Upper lobe of left lung (tissue), 6 donors: ENCODE measurements around the gene ANKRD36. TPM values are rescaled to one million over a fixed set of nuclear protein-coding genes. Genes with fewer than 3 reads are reported as not detected.
A peak's percentile ranks its signal among the peaks of the same experiment; 100 is the strongest.
"Not testable (repeated sequence)": the region's sequence is repeated elsewhere in the genome, so short reads cannot be mapped to it uniquely, and the experiment has no call there.

Experiments
- ATAC-seq, 2 donors: fragments of 200-7000 bp; cut with Tn5 transposase; one replicate each; pipeline ENCODE4 v1.9.1; 2022; ENCODE audit warnings: mild to moderate bottlenecking in 2 of 2, moderate library complexity in 2 of 2; ENCODE audit not compliant: low FRiP score in 2 of 2
- DNase-seq, 2 donors: peaks; one replicate each; pipeline ENCODE4 v3.0.0-alpha.2; 2019 to 2020
- H3K27ac ChIP-seq, 4 donors: fragments of 200-600 bp; sonication (generic); one replicate each; pipeline ENCODE4 v1.5.1; 2016 to 2019
- H3K27me3 ChIP-seq, 4 donors: fragments of 200-600 bp; sonication (generic); one replicate each; pipeline ENCODE4 v1.5.1; 2017 to 2019
- H3K36me3 ChIP-seq, 4 donors: fragments of 200-600 bp; sonication (generic); one replicate each; pipeline ENCODE4 v1.5.1; 2016 to 2019
- H3K4me1 ChIP-seq, 4 donors: fragments of 200-600 bp; sonication (generic); one replicate each; pipeline ENCODE4 v1.5.1; 2018 to 2019
- H3K4me3 ChIP-seq, 4 donors: fragments of 200-600 bp; sonication (generic); one replicate each; pipeline ENCODE4 v1.5.1; 2017 to 2019; ENCODE audit warnings: mild to moderate bottlenecking in 2 of 4, moderate library complexity in 1 of 4
- H3K9me3 ChIP-seq, 4 donors: fragments of 200-600 bp; sonication (generic); one replicate each; pipeline ENCODE4 v1.5.1; 2018 to 2019
- CTCF ChIP-seq, 6 experiments: fragments of 450-650 bp in 4 of 6; fragments of 200-600 bp in 2 of 6; sonication (generic) in 2 of 6; IDR thresholded peaks; one replicate each; pipeline ENCODE4 v1.5.1; 2016 to 2019; ENCODE audit warnings: antibody characterized with exemption in 6 of 6
- EP300 ChIP-seq, 4 donors: sonication (generic); formaldehyde crosslinking; IDR thresholded peaks; one replicate each; pipeline ENCODE4 v1.5.1; 2017; ENCODE audit warnings: antibody characterized with exemption in 4 of 4, control low read depth in 2 of 4
- POLR2A ChIP-seq, 4 donors: fragments of 450-650 bp; IDR thresholded peaks; one replicate each; pipeline ENCODE4 v1.5.1; 2016 to 2017; ENCODE audit warnings: antibody characterized with exemption in 4 of 4, mild to moderate bottlenecking in 2 of 4
- POLR2AphosphoS5 ChIP-seq, 2 donors: sonication (generic); formaldehyde crosslinking; IDR thresholded peaks; one replicate each; pipeline ENCODE4 v1.5.1; 2017; ENCODE audit warnings: antibody characterized with exemption in 2 of 2
- WGBS, 2 donors: methylation state at CpG; one replicate each; pipeline ENCODE4 v1.1.5; 2017 to 2018; 5-methylcytosine and 5-hydroxymethylcytosine counted together
- total RNA-seq, 6 donors: library from RNA; depleted of rRNA in 4 of 6; stranded (reverse); fragments of >200 nt in 4 of 6; gene quantifications; one replicate each; pipeline versions ENCODE4 v1.1.0 to v1.2.1, GENCODE V29; 2016 to 2021
- donor health status: DM: no; HTN: no; CAD: no; lungs with moderate emphysema.
- donor health status: DM: no; HTN: yes; CAD: no; lungs with severe emphysema.

Gene ANKRD36
- total RNA-seq, 6 donors from 2014 or later = 13.9 to 87.0 (median 33.9) TPM

- Histone ChIP-seq H3K4me1 (no peaks in the 10 kb centered on the region), H3K27ac (no peak overlapping the region), H3K27me3 (no peaks in the 10 kb centered on the region), H3K4me3 (no peak overlapping the region), H3K36me3 (peaks cover 5 to 22% (median 6%) of the 10 kb centered on the region in 4 donors), H3K9me3 (no peaks in the 10 kb centered on the region)
- no peak for TF ChIP-seq CTCF (IDR thresholded peaks at IDR 0.05)
- no peak for TF ChIP-seq POLR2A (IDR thresholded peaks at IDR 0.05)
- TF ChIP-seq EP300 (IDR thresholded peaks at IDR 0.05) = no peak
- no peak for TF ChIP-seq POLR2AphosphoS5 (IDR thresholded peaks at IDR 0.05)
- DNase-seq (no peak), ATAC-seq (no peak)
- WGBS, 2 donors = 93 to 94% methylated on average over 5 of the region's 5 CpGs
Observed at GRCh38 chr2:97210325-97210724, 97.4 kb downstream of the ANKRD36 start.

GRCh38 chr2:97215025-97215424 lies 102.1 kb downstream of the ANKRD36 start:
- no CpG with 5 or more reads among the region's 2 CpGs for WGBS, 2 donors
- H3K9me3 ChIP-seq, DNase-seq, H3K4me1 ChIP-seq, ATAC-seq, H3K4me3 ChIP-seq, H3K27me3 ChIP-seq, H3K27ac ChIP-seq, H3K36me3 ChIP-seq: not testable (repeated sequence)

DNA sequence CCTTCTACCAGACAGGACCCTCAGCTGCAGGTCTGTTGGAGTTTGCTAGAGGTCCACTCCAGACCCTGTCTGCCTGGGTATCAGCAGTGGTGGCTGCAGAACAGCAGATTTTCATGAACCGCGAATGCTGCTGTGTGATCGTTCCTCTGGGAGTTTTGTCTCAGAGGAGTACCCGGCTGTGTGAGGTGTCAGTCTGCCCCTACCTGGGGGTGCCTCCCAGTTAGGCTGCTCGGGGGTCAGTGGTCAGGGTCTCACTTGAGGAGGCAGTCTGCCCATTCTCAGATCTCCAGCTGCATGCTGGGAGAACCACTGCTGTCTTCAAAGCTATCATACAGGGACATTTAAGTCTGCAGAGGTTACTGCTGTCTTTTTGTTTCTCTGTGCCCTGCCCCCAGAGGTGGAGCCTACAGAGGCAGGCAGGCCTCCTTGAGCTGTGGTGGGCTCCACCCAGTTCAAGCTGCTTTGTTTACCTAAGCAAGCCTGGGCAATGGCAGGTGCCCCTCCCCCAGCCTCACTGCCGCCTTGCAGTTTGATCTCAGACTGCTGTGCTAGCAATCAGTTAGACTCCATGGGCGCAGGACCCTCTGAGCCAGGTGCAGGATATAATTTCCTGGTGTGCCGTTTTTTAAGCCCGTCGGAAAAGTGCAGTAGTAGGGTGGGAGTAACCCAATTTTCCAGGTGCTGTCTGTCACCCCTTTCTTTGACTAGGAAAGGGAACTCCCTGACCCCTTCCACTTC lies 118.1 kb downstream of the ANKRD36 start:
- H3K27me3 ChIP-seq, ATAC-seq, H3K27ac ChIP-seq, H3K9me3 ChIP-seq, H3K36me3 ChIP-seq, H3K4me3 ChIP-seq, H3K4me1 ChIP-seq: not testable (repeated sequence)
- 96 to 100% methylated on average over 8 to 10 of the region's 10 CpGs for WGBS, 2 donors
- peak in 1 of 2 donors; percentile 1 for DNase-seq

GRCh38 chr2:97232981-97233380 lies 120.0 kb downstream of the ANKRD36 start:
- ATAC-seq, H3K36me3 ChIP-seq, DNase-seq, H3K4me1 ChIP-seq, H3K27ac ChIP-seq, H3K27me3 ChIP-seq, H3K9me3 ChIP-seq, H3K4me3 ChIP-seq: not testable (repeated sequence)
- WGBS, 2 donors = 100% methylated on average over 1 of the region's 1 CpG

DNA sequence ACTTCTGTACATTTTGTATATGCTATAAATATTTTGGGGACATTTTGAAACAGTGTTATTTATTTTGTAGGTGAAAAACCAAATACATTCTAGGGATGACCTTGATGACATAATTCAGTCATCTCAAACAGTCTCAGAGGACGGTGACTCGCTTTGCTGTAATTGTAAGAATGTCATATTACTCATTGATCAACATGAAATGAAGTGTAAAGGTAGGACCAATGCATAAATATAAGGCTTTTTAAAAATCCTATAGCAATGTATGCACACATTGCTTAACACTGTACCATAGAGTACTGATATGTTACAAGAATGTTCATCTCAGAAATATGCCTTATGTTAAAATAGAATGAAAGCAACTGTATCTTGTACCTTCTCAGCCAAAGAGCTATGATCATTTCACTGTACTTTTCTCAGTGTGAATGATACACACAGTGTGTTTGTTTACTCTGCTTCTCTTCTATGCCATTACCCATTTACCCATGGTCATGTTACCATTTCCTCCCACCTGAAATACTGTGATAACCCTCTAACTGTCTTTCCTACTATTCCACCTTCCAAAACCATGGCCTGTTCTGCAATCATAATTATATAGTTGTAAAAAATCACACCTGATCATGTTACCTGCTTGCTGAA lies 120.8 kb downstream of the ANKRD36 start:
- not testable (repeated sequence) for H3K27ac ChIP-seq, ATAC-seq, H3K4me3 ChIP-seq, H3K4me1 ChIP-seq, H3K27me3 ChIP-seq, H3K36me3 ChIP-seq, DNase-seq, H3K9me3 ChIP-seq
- no CpG with 5 or more reads among the region's 2 CpGs for WGBS, 2 donors

- 83 to 90% methylated on average over 3 to 4 of the region's 4 CpGs for WGBS, 2 donors
- DNase-seq, H3K9me3 ChIP-seq, H3K4me3 ChIP-seq, ATAC-seq, H3K4me1 ChIP-seq, H3K27me3 ChIP-seq, H3K36me3 ChIP-seq, H3K27ac ChIP-seq: not testable (repeated sequence)
Observed at GRCh38 chr2:97261192-97261591, 148.2 kb downstream of the ANKRD36 start.

DNA sequence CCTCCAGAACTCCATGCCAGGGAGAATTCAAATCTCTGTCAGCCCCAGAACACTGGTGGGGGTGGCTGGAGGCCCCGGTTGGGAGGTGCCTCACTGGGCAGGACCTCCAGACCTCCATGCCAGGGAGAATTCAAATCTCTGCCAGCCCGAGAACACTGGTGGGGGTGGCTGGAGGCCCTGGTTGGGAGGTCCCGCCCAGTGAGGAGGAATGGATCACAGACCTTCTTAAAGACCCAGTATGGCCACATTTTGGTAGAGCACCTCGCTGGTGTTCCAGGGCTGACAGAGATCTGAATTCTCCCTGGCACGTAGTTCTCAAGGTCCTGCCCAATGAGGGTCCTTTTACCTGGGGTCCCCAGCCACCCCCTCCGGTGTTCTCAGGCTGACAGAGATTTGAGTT lies 153.5 kb downstream of the ANKRD36 start:
- H3K4me1 ChIP-seq, ATAC-seq, H3K27ac ChIP-seq, H3K27me3 ChIP-seq, H3K9me3 ChIP-seq, H3K4me3 ChIP-seq, H3K36me3 ChIP-seq: not testable (repeated sequence)
- WGBS, 2 donors = no CpG with 5 or more reads among the region's 6 CpGs
- peak in 1 of 2 donors; percentile 4 for DNase-seq

GRCh38 chr2:97267411-97268074 lies 154.6 kb downstream of the ANKRD36 start:
- Histone ChIP-seq H3K36me3 (no peaks in the 10 kb centered on the region), H3K4me1 (no peaks in the 10 kb centered on the region), H3K9me3 (no peaks in the 10 kb centered on the region), H3K4me3 (no peak overlapping the region), H3K27ac (no peak overlapping the region), H3K27me3 (peaks cover 0 to 3% (median 0%) of the 10 kb centered on the region in 4 donors)
- TF ChIP-seq CTCF (IDR thresholded peaks at IDR 0.05) (no peak), POLR2AphosphoS5 (IDR thresholded peaks at IDR 0.05) (no peak), EP300 (IDR thresholded peaks at IDR 0.05) (no peak), POLR2A (IDR thresholded peaks at IDR 0.05) (no peak)
- ATAC-seq (no peak), DNase-seq (peak; percentile 17 to 62)
- 91 to 94% methylated on average over 10 of the region's 10 CpGs for WGBS, 2 donors

- H3K9me3 ChIP-seq, H3K27me3 ChIP-seq, H3K27ac ChIP-seq, H3K36me3 ChIP-seq, ATAC-seq, H3K4me1 ChIP-seq, H3K4me3 ChIP-seq: not testable (repeated sequence)
- peak in 1 of 2 donors; percentile 1 for DNase-seq
- WGBS, 2 donors = 87 to 95% methylated on average over 6 of the region's 6 CpGs
Observed at GRCh38 chr2:97268075-97268591, 155.2 kb downstream of the ANKRD36 start.

DNA sequence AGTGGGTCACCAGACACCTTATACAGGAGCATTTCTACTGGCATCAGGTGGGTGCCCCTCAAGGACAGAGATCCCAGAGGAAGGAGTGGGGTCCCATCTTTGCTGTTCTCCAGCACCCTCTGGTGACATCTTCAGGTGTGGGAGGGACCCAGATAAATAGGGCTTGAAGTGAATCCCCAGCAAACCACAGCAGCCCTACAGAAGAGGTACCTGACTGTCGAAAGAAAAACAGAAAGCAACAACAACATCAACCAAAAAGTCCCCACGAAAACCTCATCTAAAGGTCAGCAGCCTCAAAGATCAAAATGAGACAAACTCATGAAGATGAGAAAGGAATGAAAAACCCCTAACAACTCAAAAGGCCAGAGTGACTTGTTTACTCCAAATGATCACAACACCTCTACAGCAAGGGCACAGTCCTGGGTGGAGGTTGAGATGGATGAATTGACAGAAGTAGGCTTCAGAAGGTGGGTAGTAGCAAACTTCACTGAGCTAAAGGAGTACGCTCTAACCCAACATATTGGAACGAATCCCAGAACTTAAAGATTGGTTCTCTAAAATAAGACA lies 163.4 kb downstream of the ANKRD36 start:
- not testable (repeated sequence) for DNase-seq, H3K9me3 ChIP-seq, H3K27me3 ChIP-seq, H3K36me3 ChIP-seq, H3K4me3 ChIP-seq, H3K27ac ChIP-seq, H3K4me1 ChIP-seq, ATAC-seq
- WGBS, 2 donors = no CpG with 5 or more reads among the region's 4 CpGs
